ENCODE data around the gene AMOTL2. TPM values are rescaled to one million over a fixed set of nuclear protein-coding genes. Genes with fewer than 3 reads are reported as not detected.

Gene AMOTL2
- polyA plus RNA-seq, 1 donor (not counting 4 experiments of a cell fraction or from before 2014, with no cell fraction given), result 39.8 TPM

GRCh38 chr3:134350861-134351311 is 23.4 kb downstream of the AMOTL2 start:
- dilution Hi-C loops (cut with MboI; ENCODE audit: extremely low pct_ligation_motif_present, low sequenced_read_pairs), result no loop called here
- H3K9me3 ChIP-seq (ENCODE audit: control insufficient read depth, low read depth, low read length), result peaks cover 4% of the 10 kb centered on the region
- no peak for TF ChIP-seq EZH2 (IDR thresholded peaks at IDR 0.05; ENCODE audit: low read length)
- no peak for TF ChIP-seq CTCF (optimal IDR thresholded peaks at IDR 0.05 in 1 of 3, IDR thresholded peaks at IDR 0.05 in 1 of 3, conservative IDR thresholded peaks at IDR 0.05 in 1 of 3; ENCODE audit: extremely low read depth in 1 of 3, insufficient read depth in 2 of 3, low read length in 3 of 3)
- H2AFZ ChIP-seq (ENCODE audit: control insufficient read depth, low read length), result no peak overlapping the region
- H3K4me2 ChIP-seq (ENCODE audit: control insufficient read depth, extremely low read depth, insufficient read depth, low read depth, low read length), result peak overlapping the region; percentile 45
- FAIRE-seq (peak; percentile 88), DNase-seq (ENCODE audit: low read depth, low spot score) (no peak)
- H3K9ac ChIP-seq (ENCODE audit: control insufficient read depth, extremely low read depth, insufficient read depth, low read length), result peak overlapping the region; percentile 42
- peak overlapping the region; percentile 78 for H3K27ac ChIP-seq (ENCODE audit: control insufficient read depth, insufficient read depth, low read length)
- H4K20me1 ChIP-seq (ENCODE audit: control insufficient read depth, extremely low read depth, insufficient read depth, low read length), result no peaks in the 10 kb centered on the region
- H3K4me1 ChIP-seq (ENCODE audit: control insufficient read depth, extremely low read depth, insufficient read depth, low read length), result peaks cover 53% of the 10 kb centered on the region
- H3K79me2 ChIP-seq (ENCODE audit: control insufficient read depth, insufficient read depth, low read length), result peaks cover 3% of the 10 kb centered on the region
- no peak overlapping the region for H3K4me3 ChIP-seq (ENCODE audit: control insufficient read depth in 2 of 3, extremely low read depth in 1 of 3, insufficient read depth in 2 of 3, low read depth in 1 of 3, low read length in 3 of 3)
- H3K27me3 ChIP-seq (ENCODE audit: control insufficient read depth, extremely low read depth, insufficient read depth, low read length), result no peaks in the 10 kb centered on the region
- no peaks in the 10 kb centered on the region for H3K9me1 ChIP-seq (ENCODE audit: control insufficient read depth, extremely low read depth, insufficient read depth, low read length)
- peaks cover 3 to 16% of the 10 kb centered on the region in 2 experiments for H3K36me3 ChIP-seq (ENCODE audit: control insufficient read depth in 2 of 2, extremely low read depth in 1 of 2, insufficient read depth in 2 of 2, low read length in 2 of 2)

DNA sequence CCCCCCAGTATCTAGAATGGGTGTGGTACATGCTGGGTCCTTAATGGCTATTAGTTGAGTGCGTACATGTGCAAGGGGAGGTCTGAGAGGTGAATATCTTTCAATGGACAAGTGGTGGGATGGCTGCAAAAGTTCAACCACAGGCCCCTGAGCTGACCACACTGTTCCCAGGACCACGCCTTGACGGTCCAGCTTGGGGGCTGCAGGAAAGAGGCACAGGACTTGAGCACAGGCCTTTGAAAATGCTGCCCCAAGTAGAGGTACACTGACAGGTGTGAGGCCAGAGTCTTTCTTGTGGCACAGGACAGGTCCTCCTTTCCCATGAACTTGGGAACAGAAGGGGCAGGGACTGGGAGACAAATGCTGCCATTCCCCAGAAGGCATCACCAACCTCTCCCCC is 24.0 kb downstream of the AMOTL2 start:
- DNase-seq (ENCODE audit: low read depth, low spot score) (no peak), FAIRE-seq (peak; percentile 26)
- TF ChIP-seq EZH2 (IDR thresholded peaks at IDR 0.05; ENCODE audit: low read length) (no peak), CTCF (optimal IDR thresholded peaks at IDR 0.05 in 1 of 3, IDR thresholded peaks at IDR 0.05 in 1 of 3, conservative IDR thresholded peaks at IDR 0.05 in 1 of 3; ENCODE audit: extremely low read depth in 1 of 3, insufficient read depth in 2 of 3, low read length in 3 of 3) (no peak)
- H3K79me2 ChIP-seq (ENCODE audit: control insufficient read depth, insufficient read depth, low read length), result no peaks in the 10 kb centered on the region
- peak overlapping the region; percentile 18 for H3K4me2 ChIP-seq (ENCODE audit: control insufficient read depth, extremely low read depth, insufficient read depth, low read depth, low read length)
- H3K27me3 ChIP-seq (ENCODE audit: control insufficient read depth, extremely low read depth, insufficient read depth, low read length), result no peaks in the 10 kb centered on the region
- peaks cover under 1 to 12% of the 10 kb centered on the region in 2 experiments for H3K36me3 ChIP-seq (ENCODE audit: control insufficient read depth in 2 of 2, extremely low read depth in 1 of 2, insufficient read depth in 2 of 2, low read length in 2 of 2)
- no peaks in the 10 kb centered on the region for H4K20me1 ChIP-seq (ENCODE audit: control insufficient read depth, extremely low read depth, insufficient read depth, low read length)
- no peak overlapping the region for H3K4me3 ChIP-seq (ENCODE audit: control insufficient read depth in 2 of 3, extremely low read depth in 1 of 3, insufficient read depth in 2 of 3, low read depth in 1 of 3, low read length in 3 of 3)
- H3K9me3 ChIP-seq (ENCODE audit: control insufficient read depth, low read depth, low read length), result peaks cover 4% of the 10 kb centered on the region
- no peak overlapping the region for H2AFZ ChIP-seq (ENCODE audit: control insufficient read depth, low read length)
- dilution Hi-C loops (cut with MboI; ENCODE audit: extremely low pct_ligation_motif_present, low sequenced_read_pairs), result no loop called here
- no peaks in the 10 kb centered on the region for H3K9me1 ChIP-seq (ENCODE audit: control insufficient read depth, extremely low read depth, insufficient read depth, low read length)
- peak overlapping the region; percentile 78 for H3K27ac ChIP-seq (ENCODE audit: control insufficient read depth, insufficient read depth, low read length)
- H3K9ac ChIP-seq (ENCODE audit: control insufficient read depth, extremely low read depth, insufficient read depth, low read length), result peak overlapping the region; percentile 42
- peaks cover 50% of the 10 kb centered on the region for H3K4me1 ChIP-seq (ENCODE audit: control insufficient read depth, extremely low read depth, insufficient read depth, low read length)

Measured in keratinocyte (primary cell).